ENCODE data around the gene MED9. TPM values are rescaled to one million over a fixed set of nuclear protein-coding genes. Genes with fewer than 3 reads are reported as not detected.

The MED9 gene
- total and polyA plus RNA-seq, 2 donors (not counting 3 experiments of a cell fraction or from before 2014, with no cell fraction given) = 15.1 to 18.2 TPM

GRCh38 chr17:17520599-17521232 is 43.9 kb downstream of the MED9 start:
- Histone ChIP-seq H3K9me3 (replicated peaks; ENCODE audit: control insufficient read depth, insufficient read depth, low read length) (no peaks in the 10 kb centered on the region), H3K9ac (replicated peaks; ENCODE audit: extremely low read depth, insufficient read depth, low read length) (no peak overlapping the region), H3K9me1 (replicated peaks; ENCODE audit: control insufficient read depth, extremely low read depth, insufficient read depth, low read length) (no peaks in the 10 kb centered on the region), H2AFZ (ENCODE audit: low read depth, low read length) (no peak overlapping the region), H3K4me2 (ENCODE audit: insufficient read depth, low read length) (no peak overlapping the region), H3K27ac (ENCODE audit: insufficient read depth, low read depth, low read length) (no peak overlapping the region), H4K20me1 (replicated peaks; ENCODE audit: control insufficient read depth, extremely low read depth, insufficient read depth, low read length) (no peaks in the 10 kb centered on the region), H3K79me2 (ENCODE audit: control insufficient read depth, insufficient read depth, low read length) (no peaks in the 10 kb centered on the region), H3K4me1 (ENCODE audit: control insufficient read depth, extremely low read depth, insufficient read depth, low read length) (no peaks in the 10 kb centered on the region), H3K4me3 (replicated peaks in 1 of 3; ENCODE audit: insufficient read depth in 1 of 3, low read depth in 1 of 3, low read length in 3 of 3) (no peak overlapping the region), H3K27me3 (ENCODE audit: control insufficient read depth in 2 of 2, insufficient read depth in 2 of 2, low read length in 2 of 2) (no peaks in the 10 kb centered on the region), H3K36me3 (ENCODE audit: control insufficient read depth in 2 of 2, extremely low read depth in 1 of 2, insufficient read depth in 2 of 2, low read length in 2 of 2) (no peaks in the 10 kb centered on the region)
- no peak for FAIRE-seq
- POLR2A ChIA-PET = no interaction called here
- DNase-seq (ENCODE audit: low read depth, low spot score) = no peak
- intact Hi-C loops (cut with micrococcal nuclease) (no loop called here), dilution Hi-C loops (cut with MboI; ENCODE audit: extremely low pct_ligation_motif_present, low sequenced_read_pairs) (no loop called here)
- BruUV-seq (replicated peaks) = no TSS peak
- CTCF ChIA-PET = interaction anchor here (0.9 to 1.2 kb wide), 2 partner anchors 17 to 47 kb away, joined by 3 read pairs; no protein-coding TSS in a partner anchor
- TF ChIP-seq MYC (IDR thresholded peaks at IDR 0.05; ENCODE audit: low read depth, low read length) (no peak), FOS (IDR thresholded peaks at IDR 0.05; ENCODE audit: borderline replicate concordance, insufficient read depth, low read length) (no peak), JUN (IDR thresholded peaks at IDR 0.05; ENCODE audit: borderline replicate concordance, insufficient read depth, insufficient read length, low read depth) (no peak), EZH2 (IDR thresholded peaks at IDR 0.05; ENCODE audit: borderline replicate concordance, low read depth, low read length, severe bottlenecking) (no peak), POLR2AphosphoS5 (IDR thresholded peaks at IDR 0.05; ENCODE audit: insufficient read depth, low read depth, low read length) (no peak), CTCF (IDR thresholded peaks at IDR 0.05; ENCODE audit: extremely low read depth in 1 of 2, insufficient read depth in 1 of 2, low read depth in 1 of 2, low read length in 2 of 2) (no peak), MAX (IDR thresholded peaks at IDR 0.05; ENCODE audit: insufficient read depth, insufficient read length) (no peak), GATA2 (IDR thresholded peaks at IDR 0.05; ENCODE audit: insufficient read depth, insufficient read length, low read depth, low read length) (no peak), POLR2A (IDR thresholded peaks at IDR 0.05; ENCODE audit: low read depth, low read length) (no peak)

Data from endothelial cell of umbilical vein (primary cell).